Measurements from ENCODE around the gene MSH5.

MSH5 gene

GRCh38 chr6:31729979-31730630 lies 9.7 kb upstream of the MSH5 start:
- peak overlapping the region; percentile 90 for H3K4me3 ChIP-seq (replicated peaks; ENCODE audit: low read depth, low read length)

GRCh38 chr6:31730631-31731086 lies 9.1 kb upstream of the MSH5 start:
- no peak for DNase-seq (ENCODE audit: low read depth)
- no peak for TF ChIP-seq CTCF (IDR thresholded peaks at IDR 0.05; ENCODE audit: low read length, missing control alignments)
- H3K4me3 ChIP-seq (replicated peaks; ENCODE audit: low read depth, low read length): peak overlapping the region; percentile 90

More at GRCh38 chr6:31729979-31730630, 9.7 kb upstream of the MSH5 start:
- no peak for TF ChIP-seq CTCF (IDR thresholded peaks at IDR 0.05; ENCODE audit: low read length, missing control alignments)
- DNase-seq (ENCODE audit: low read depth): peak; percentile 89

GRCh38 chr6:31732029-31732428 lies 7.8 kb upstream of the MSH5 start:
- H3K4me3 ChIP-seq (replicated peaks; ENCODE audit: low read depth, low read length): no peak overlapping the region
- no peak for DNase-seq (ENCODE audit: low read depth)
- TF ChIP-seq CTCF (IDR thresholded peaks at IDR 0.05; ENCODE audit: low read length, missing control alignments): no peak

GRCh38 chr6:31733734-31734133 lies 6.1 kb upstream of the MSH5 start:
- peak overlapping the region; percentile 83 for H3K4me3 ChIP-seq (replicated peaks; ENCODE audit: low read depth, low read length)
- no peak for TF ChIP-seq CTCF (IDR thresholded peaks at IDR 0.05; ENCODE audit: low read length, missing control alignments)
- DNase-seq (ENCODE audit: low read depth): no peak

- no peak for TF ChIP-seq CTCF (IDR thresholded peaks at IDR 0.05; ENCODE audit: low read length, missing control alignments)
- H3K4me3 ChIP-seq (replicated peaks; ENCODE audit: low read depth, low read length): peak overlapping the region; percentile 83
- DNase-seq (ENCODE audit: low read depth): no peak
Measured at GRCh38 chr6:31734247-31734820, 5.5 kb upstream of the MSH5 start.

- H3K4me3 ChIP-seq (replicated peaks; ENCODE audit: low read depth, low read length): peak overlapping the region; percentile 83
- no peak for TF ChIP-seq CTCF (IDR thresholded peaks at IDR 0.05; ENCODE audit: low read length, missing control alignments)
- peak; percentile 65 for DNase-seq (ENCODE audit: low read depth)
Measured at GRCh38 chr6:31734821-31735406, 4.9 kb upstream of the MSH5 start.
